CD4-positive, alpha-beta memory T cell (primary cell): ENCODE results near the gene BTG1. TPM values are rescaled to one million over a fixed set of nuclear protein-coding genes. Genes with fewer than 3 reads are reported as not detected.

Experiments
- CTCF ChIA-PET: fragments of 350-600 bp; sonication (Branson Sonifier 250); formaldehyde crosslinking; loops from one replicate; lab custom pipeline; 2021; ENCODE audit warnings: inconsistent platforms; ENCODE audit not compliant: partially characterized antibody; lab: Charles Lee
- POLR2A ChIA-PET: fragments of 350-600 bp; sonication (Branson Sonifier 250); formaldehyde crosslinking; loops from one replicate; lab custom pipeline; 2021; ENCODE audit not compliant: partially characterized antibody; lab: Charles Lee
- DNase-seq, 5 donors: peaks; one replicate each; pipeline versions ENCODE4 v3.0.0 to v3.0.0-alpha.2; 2020 to 2022; ENCODE audit warnings: mixed read lengths in 1 of 5
- H3K27ac ChIP-seq: one replicate; pipeline ENCODE4 v1.7.0; 2013; ENCODE audit warnings: low read depth, low read length
- H3K27me3 ChIP-seq: 2 replicates; pipeline ENCODE4 v1.7.0; 2013; ENCODE audit warnings: mild to moderate bottlenecking, low read length, moderate library complexity; ENCODE audit not compliant: insufficient read depth
- H3K36me3 ChIP-seq: 2 replicates; pipeline ENCODE4 v1.7.0; 2013; ENCODE audit warnings: mild to moderate bottlenecking, low read length, moderate library complexity; ENCODE audit not compliant: insufficient read depth
- H3K4me1 ChIP-seq: 2 replicates; pipeline ENCODE4 v1.7.0; 2013; ENCODE audit warnings: mild to moderate bottlenecking, low read length, moderate library complexity; ENCODE audit not compliant: insufficient read depth
- H3K4me3 ChIP-seq, 2 donors: one replicate each; pipeline ENCODE4 v1.7.0; 2013; ENCODE audit warnings: low read length in 2 of 2, mild to moderate bottlenecking in 1 of 2
- H3K9me3 ChIP-seq, 2 donors: one replicate each; pipeline ENCODE4 v1.7.0; 2013; ENCODE audit warnings: low read length in 2 of 2, control low read depth in 1 of 2; ENCODE audit not compliant: control insufficient read depth in 1 of 2
- H3K27ac Mint-ChIP-seq, 7 donors: one replicate each; pipeline ENCODE4 v1.8.0; 2020 to 2021; ENCODE audit warnings: mixed read lengths in 7 of 7, mild to moderate bottlenecking in 6 of 7, inconsistent platforms in 3 of 7, moderate library complexity in 3 of 7
- H3K27me3 Mint-ChIP-seq, 2 donors: one replicate each; pipeline ENCODE4 v1.8.0; 2020 to 2021; ENCODE audit warnings: mixed read lengths in 2 of 2
- H3K36me3 Mint-ChIP-seq, 2 donors: one replicate each; pipeline ENCODE4 v1.8.0; 2020 to 2021; ENCODE audit warnings: mixed read lengths in 2 of 2, inconsistent platforms in 1 of 2, mild to moderate bottlenecking in 1 of 2
- H3K4me1 Mint-ChIP-seq, 4 donors: one replicate each; pipeline ENCODE4 v1.8.0; 2020 to 2021; ENCODE audit warnings: mixed read lengths in 4 of 4, mild to moderate bottlenecking in 1 of 4
- H3K4me3 Mint-ChIP-seq, 8 donors: one replicate each; pipeline ENCODE4 v1.8.0; 2020 to 2021; ENCODE audit warnings: mixed read lengths in 8 of 8, mild to moderate bottlenecking in 7 of 8, moderate library complexity in 6 of 8, inconsistent platforms in 3 of 8
- H3K9me3 Mint-ChIP-seq, 8 donors: one replicate each; pipeline ENCODE4 v1.8.0; 2020 to 2021; ENCODE audit warnings: mixed read lengths in 8 of 8, mild to moderate bottlenecking in 5 of 8, inconsistent platforms in 3 of 8, moderate library complexity in 1 of 8
- intact Hi-C: fragments of 100-400 bp; cut with micrococcal nuclease; formaldehyde crosslinking; loops from one replicate; pipeline ENCODE4 v1.15.1; 2023
- polyA plus RNA-seq, 2 donors: library from polyadenylated mRNA; unstranded; fragments of 300-500 nt; fragmentation: Illumina TruSeq; gene quantifications; one replicate each; pipeline ENCODE4 v1.2.3, GENCODE V29; 2021
- total RNA-seq, 2 experiments: library from RNA; stranded (reverse); gene quantifications; one replicate each; pipeline ENCODE4 v1.2.3, GENCODE V29; 2021

The BTG1 gene
- total and polyA plus RNA-seq, 4 experiments from 2014 or later: 339 to 765 (median 450) TPM

- Mint-ChIP-seq H3K27ac (peak overlapping the region in 4 of 7 donors; percentile 5 to 81 (median 34)), H3K9me3 (peaks cover 0 to 2% (median 0%) of the 10 kb centered on the region in 8 donors), H3K4me1 (peaks cover 45 to 85% (median 67%) of the 10 kb centered on the region in 4 donors), H3K36me3 (peaks cover 3 to 11% of the 10 kb centered on the region in 2 donors), H3K4me3 (peak overlapping the region in 6 of 8 donors; percentile 23 to 72 (median 54)), H3K27me3 (no peaks in the 10 kb centered on the region)
- no peaks in the 10 kb centered on the region for H3K27me3 ChIP-seq
- no peak for DNase-seq
- ChIA-PET POLR2A (interaction anchor here (0.7 to 1.4 kb wide), 3 partner anchors 13 to 26 kb away, joined by 3 to 4 read pairs (median 3); no protein-coding TSS in a partner anchor), CTCF (interaction anchor here (1.4 kb wide), 1 partner anchor 80 kb away, joined by 3 read pairs; no protein-coding TSS in a partner anchor)
- H3K9me3 ChIP-seq: no peaks in the 10 kb centered on the region
- no peak overlapping the region for H3K4me3 ChIP-seq
- intact Hi-C loops: no loop called here
- H3K36me3 ChIP-seq: no peaks in the 10 kb centered on the region
- no peak overlapping the region for H3K27ac ChIP-seq
- peaks cover 58% of the 10 kb centered on the region for H3K4me1 ChIP-seq
Observed at GRCh38 chr12:92110083-92110640, 35.5 kb downstream of the BTG1 start.

DNA sequence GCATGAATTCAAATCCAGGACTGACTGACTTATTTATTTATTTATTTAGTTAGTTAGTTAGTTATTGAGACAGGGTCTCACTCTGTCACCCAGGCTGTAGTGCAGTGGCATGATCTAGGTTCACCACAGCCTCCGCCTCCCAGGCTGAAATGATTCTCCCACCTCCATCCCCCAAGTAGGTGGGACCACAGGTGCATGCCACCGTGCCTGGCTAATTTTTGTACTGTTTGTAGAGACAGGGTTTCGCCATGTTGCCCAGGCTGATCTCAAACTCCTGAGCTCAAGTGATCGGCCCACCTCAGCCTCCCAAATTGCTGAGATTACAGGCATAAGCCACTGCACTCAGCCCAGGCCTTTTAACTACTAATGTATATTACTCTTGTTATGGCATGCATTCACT lies 36.0 kb downstream of the BTG1 start:
- H3K4me1 ChIP-seq: peaks cover 52% of the 10 kb centered on the region
- intact Hi-C loops: loop anchor here (2.0 kb wide), 1 partner anchor 75 kb away; no protein-coding TSS in a partner anchor
- POLR2A ChIA-PET: interaction anchor here (1.0 to 1.4 kb wide), 3 partner anchors 14 to 26 kb away, joined by 3 to 5 read pairs (median 4); no protein-coding TSS in a partner anchor

DNA sequence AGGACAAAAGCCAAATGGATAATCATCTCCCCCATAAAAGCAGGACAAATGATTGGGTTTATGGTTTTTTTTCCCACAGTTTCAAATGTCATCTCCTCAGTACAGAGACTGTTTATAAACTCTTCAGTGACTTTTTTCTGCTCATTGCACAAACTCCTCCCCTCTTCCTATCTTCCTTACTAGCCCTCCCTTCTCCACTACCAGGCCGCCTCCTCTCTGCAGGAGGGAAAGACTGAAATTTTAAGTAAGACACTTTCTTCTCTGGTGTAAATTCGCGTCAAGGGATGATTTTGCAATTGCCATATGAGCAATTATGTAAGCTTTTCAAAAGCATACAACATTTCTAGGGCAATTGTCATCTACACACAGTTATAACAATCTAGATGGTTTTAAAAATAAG lies 37.0 kb downstream of the BTG1 start:
- H3K4me3 ChIP-seq: no peak overlapping the region
- H3K36me3 Mint-ChIP-seq: peaks cover 3 to 7% of the 10 kb centered on the region in 2 donors
- no peaks in the 10 kb centered on the region for H3K9me3 ChIP-seq
- POLR2A ChIA-PET: interaction anchor here (0.5 to 1.0 kb wide), 2 partner anchors 19 to 26 kb away, joined by 4 to 5 read pairs; no protein-coding TSS in a partner anchor
- peak overlapping the region in 1 of 8 donors; percentile 42 for H3K4me3 Mint-ChIP-seq
- no peaks in the 10 kb centered on the region for H3K36me3 ChIP-seq
- H3K27me3 Mint-ChIP-seq: no peaks in the 10 kb centered on the region
- no peaks in the 10 kb centered on the region for H3K27me3 ChIP-seq
- CTCF ChIA-PET: no interaction called here
- no peak for DNase-seq
- intact Hi-C loops: loop anchor here (2.0 kb wide), 1 partner anchor 74 kb away; no protein-coding TSS in a partner anchor
- H3K4me1 ChIP-seq: peaks cover 51% of the 10 kb centered on the region
- no peak overlapping the region for H3K27ac ChIP-seq
- peak overlapping the region in 2 of 7 donors; percentile 2 to 5 for H3K27ac Mint-ChIP-seq
- peaks cover 40 to 80% (median 60%) of the 10 kb centered on the region in 4 donors for H3K4me1 Mint-ChIP-seq
- H3K9me3 Mint-ChIP-seq: peaks cover 0 to 2% (median 0%) of the 10 kb centered on the region in 8 donors

More for the DNA sequence above, 36.0 kb downstream of the BTG1 start:
- no peaks in the 10 kb centered on the region for H3K36me3 ChIP-seq
- CTCF ChIA-PET: no interaction called here
- H3K27me3 ChIP-seq: no peaks in the 10 kb centered on the region
- Mint-ChIP-seq H3K27me3 (no peaks in the 10 kb centered on the region), H3K4me3 (peak overlapping the region in 2 of 8 donors; percentile 52 to 72), H3K9me3 (peaks cover 0 to 2% (median 0%) of the 10 kb centered on the region in 8 donors), H3K4me1 (peaks cover 41 to 82% (median 63%) of the 10 kb centered on the region in 4 donors), H3K36me3 (peaks cover 3 to 8% of the 10 kb centered on the region in 2 donors), H3K27ac (peak overlapping the region in 1 of 7 donors; percentile 5)
- H3K9me3 ChIP-seq: no peaks in the 10 kb centered on the region
- H3K4me3 ChIP-seq: no peak overlapping the region
- DNase-seq: no peak
- H3K27ac ChIP-seq: no peak overlapping the region

DNA sequence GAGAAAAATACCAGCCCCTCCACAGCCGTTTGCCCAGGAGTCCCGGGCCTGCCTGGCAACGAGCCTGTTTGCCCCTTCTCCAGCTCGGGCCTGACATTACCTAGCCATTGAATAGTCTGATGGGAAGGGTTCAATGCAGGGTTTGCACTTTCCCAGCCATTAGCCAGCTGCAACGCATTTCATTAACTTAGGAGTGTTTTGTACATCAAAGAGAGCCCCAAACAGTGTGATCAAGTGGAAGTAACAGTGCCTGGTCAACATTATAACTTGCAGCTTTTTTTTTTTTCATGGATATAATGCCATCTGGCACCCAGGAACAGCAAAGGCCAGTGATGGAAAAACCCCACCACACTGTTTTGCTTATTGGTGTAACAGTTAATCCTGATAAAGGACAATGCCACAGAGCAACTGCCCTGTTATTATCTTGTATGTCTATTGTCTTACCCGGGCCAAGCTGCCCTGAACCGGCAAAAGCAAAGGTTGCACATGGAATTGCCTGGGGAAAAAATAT lies 38.0 kb downstream of the BTG1 start:
- no peak for DNase-seq
- ChIA-PET CTCF (no interaction called here), POLR2A (interaction anchor here (1.4 to 4.0 kb wide), 2 partner anchors 34 to 37 kb away, joined by 3 to 19 read pairs; partner anchors contain the start of gene BTG1)
- peaks cover 38 to 70% (median 56%) of the 10 kb centered on the region in 4 donors for H3K4me1 Mint-ChIP-seq
- Histone ChIP-seq H3K9me3 (no peaks in the 10 kb centered on the region), H3K36me3 (no peaks in the 10 kb centered on the region), H3K27ac (no peak overlapping the region), H3K4me3 (no peak overlapping the region), H3K4me1 (peaks cover 44% of the 10 kb centered on the region), H3K27me3 (no peaks in the 10 kb centered on the region)
- H3K9me3 Mint-ChIP-seq: peaks cover 0 to under 1% (median 0%) of the 10 kb centered on the region in 8 donors
- intact Hi-C loops: loop anchor here (2.0 kb wide), 1 partner anchor 73 kb away; no protein-coding TSS in a partner anchor
- no peaks in the 10 kb centered on the region for H3K27me3 Mint-ChIP-seq
- H3K27ac Mint-ChIP-seq: peak overlapping the region in 5 of 7 donors; percentile 5 to 58 (median 55)
- H3K36me3 Mint-ChIP-seq: peaks cover 0 to 3% of the 10 kb centered on the region in 2 donors
- peak overlapping the region in 2 of 8 donors; percentile 31 to 48 for H3K4me3 Mint-ChIP-seq

GRCh38 chr12:92107094-92107493 lies 38.6 kb downstream of the BTG1 start:
- Histone ChIP-seq H3K9me3 (no peaks in the 10 kb centered on the region), H3K27ac (no peak overlapping the region), H3K4me1 (peaks cover 44% of the 10 kb centered on the region), H3K36me3 (no peaks in the 10 kb centered on the region), H3K27me3 (no peaks in the 10 kb centered on the region), H3K4me3 (no peak overlapping the region)
- Mint-ChIP-seq H3K27me3 (no peaks in the 10 kb centered on the region), H3K4me3 (peak overlapping the region in 4 of 8 donors; percentile 6 to 62 (median 42)), H3K9me3 (peaks cover 0 to 1% (median 0%) of the 10 kb centered on the region in 8 donors), H3K4me1 (peaks cover 36 to 67% (median 54%) of the 10 kb centered on the region in 4 donors), H3K27ac (peak overlapping the region in 4 of 7 donors; percentile 5 to 84 (median 53)), H3K36me3 (peaks cover 0 to 1% of the 10 kb centered on the region in 2 donors)
- ChIA-PET CTCF (no interaction called here), POLR2A (interaction anchor here (1.1 to 4.0 kb wide), 4 partner anchors 8 to 37 kb away, joined by 3 to 19 read pairs (median 6); partner anchors contain the start of gene BTG1)
- DNase-seq: no peak
- intact Hi-C loops: no loop called here

DNA sequence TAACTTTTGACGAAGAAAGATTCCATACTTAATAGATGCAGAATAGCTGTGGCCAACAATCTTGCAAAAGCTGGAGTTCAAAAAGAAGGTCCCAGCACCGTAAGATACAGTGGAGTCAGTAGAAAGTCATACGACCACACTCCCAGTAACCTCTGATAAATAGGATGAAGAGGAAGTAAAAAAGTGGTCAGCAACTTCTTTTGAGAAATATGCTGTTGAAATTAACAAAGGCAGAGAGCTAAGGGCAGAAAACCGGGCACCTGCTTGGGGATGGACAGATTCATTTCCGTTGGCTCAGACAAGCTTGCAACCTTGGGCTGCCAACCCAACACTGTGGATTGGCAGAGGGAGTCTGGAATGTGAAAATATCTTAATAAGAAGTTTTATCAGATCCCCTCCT lies 40.0 kb downstream of the BTG1 start:
- H3K9me3 Mint-ChIP-seq: peaks cover 0 to 3% (median 1%) of the 10 kb centered on the region in 8 donors
- H3K4me1 Mint-ChIP-seq: peaks cover 29 to 68% (median 49%) of the 10 kb centered on the region in 4 donors
- CTCF ChIA-PET: interaction anchor here (1.4 kb wide), 1 partner anchor 20 kb away, joined by 3 read pairs; no protein-coding TSS in a partner anchor
- H3K27me3 Mint-ChIP-seq: no peaks in the 10 kb centered on the region
- no peaks in the 10 kb centered on the region for H3K27me3 ChIP-seq
- no peak overlapping the region for H3K27ac ChIP-seq
- H3K4me1 ChIP-seq: peaks cover 38% of the 10 kb centered on the region
- POLR2A ChIA-PET: interaction anchor here (1.0 to 4.0 kb wide), 3 partner anchors 9 to 64 kb away, joined by 3 to 19 read pairs (median 9); partner anchors contain the start of gene BTG1
- no peak for DNase-seq
- peak overlapping the region in 4 of 7 donors; percentile 28 to 64 (median 43) for H3K27ac Mint-ChIP-seq
- H3K9me3 ChIP-seq: no peaks in the 10 kb centered on the region
- peak overlapping the region in 4 of 8 donors; percentile 19 to 56 (median 52) for H3K4me3 Mint-ChIP-seq
- H3K4me3 ChIP-seq: no peak overlapping the region
- intact Hi-C loops: no loop called here
- no peaks in the 10 kb centered on the region for H3K36me3 ChIP-seq
- H3K36me3 Mint-ChIP-seq: peaks cover 4% of the 10 kb centered on the region in 2 donors
